WTC11 (cell line): Measurements from ENCODE around the gene ABR.

ENCODE experiments used
- ATF2 ChIP-seq: sonication (generic); formaldehyde crosslinking; IDR thresholded peaks from 2 replicates; pipeline ENCODE4 v1.8.1; 2022; ENCODE audit warnings: low read depth, missing genetic modification reagents, borderline replicate concordance
- CREB1 ChIP-seq: sonication (generic); formaldehyde crosslinking; IDR thresholded peaks from 2 replicates; pipeline ENCODE4 v1.8.0; 2023; ENCODE audit warnings: mild to moderate bottlenecking, missing genetic modification reagents
- NR2C2 ChIP-seq: sonication (generic); formaldehyde crosslinking; IDR thresholded peaks from 2 replicates; pipeline ENCODE4 v1.8.0; 2022; ENCODE audit warnings: mild to moderate bottlenecking, missing genetic modification reagents
- NR3C1 ChIP-seq: sonication (generic); formaldehyde crosslinking; conservative IDR thresholded peaks from 2 replicates; pipeline ENCODE4 v1.8.1; 2023; ENCODE audit warnings: low read depth, mild to moderate bottlenecking, missing genetic modification reagents
- TEAD4 ChIP-seq: sonication (generic); formaldehyde crosslinking; IDR thresholded peaks from 2 replicates; pipeline ENCODE4 v1.8.0; 2022; ENCODE audit warnings: mild to moderate bottlenecking, missing genetic modification reagents
- TF ChIP-seq, protein P1 (sequence below): sonication (generic); formaldehyde crosslinking; IDR thresholded peaks from 2 replicates; pipeline ENCODE4 v1.8.0; 2022; ENCODE audit warnings: mild to moderate bottlenecking, missing genetic modification reagents
- TF ChIP-seq, protein P2 (sequence below): fragments of 200-600 bp; IDR thresholded peaks from 2 replicates; pipeline ENCODE4 v1.8.0; 2022; ENCODE audit warnings: antibody characterized with exemption

DNA sequence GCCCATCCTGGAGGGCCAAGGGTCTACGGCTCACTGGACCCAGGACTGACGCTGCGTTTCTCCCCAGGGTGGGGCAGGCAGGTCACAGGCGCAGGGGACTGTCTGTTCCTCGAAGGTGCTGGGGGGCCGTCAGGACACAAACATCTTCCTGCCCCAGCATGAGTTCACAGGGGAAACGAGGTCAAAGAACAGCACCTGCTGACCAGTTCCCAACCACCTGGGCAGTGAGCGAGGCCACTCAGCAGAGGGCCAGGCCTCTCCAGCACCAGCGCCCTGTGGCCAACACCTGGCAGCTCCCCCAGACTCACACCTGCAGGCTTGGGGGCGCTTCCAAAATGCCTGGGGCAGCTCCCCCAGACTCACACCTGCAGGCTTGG, 153.2 kb downstream of the ABR start:
- no peak for TF ChIP-seq ATF2
- TF ChIP-seq, protein P1, sequence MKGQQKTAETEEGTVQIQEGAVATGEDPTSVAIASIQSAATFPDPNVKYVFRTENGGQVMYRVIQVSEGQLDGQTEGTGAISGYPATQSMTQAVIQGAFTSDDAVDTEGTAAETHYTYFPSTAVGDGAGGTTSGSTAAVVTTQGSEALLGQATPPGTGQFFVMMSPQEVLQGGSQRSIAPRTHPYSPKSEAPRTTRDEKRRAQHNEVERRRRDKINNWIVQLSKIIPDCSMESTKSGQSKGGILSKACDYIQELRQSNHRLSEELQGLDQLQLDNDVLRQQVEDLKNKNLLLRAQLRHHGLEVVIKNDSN: no peak
- no peak for TF ChIP-seq NR2C2
- no peak for TF ChIP-seq NR3C1 (CRISPR knock-in tag)
- TF ChIP-seq, protein P2, sequence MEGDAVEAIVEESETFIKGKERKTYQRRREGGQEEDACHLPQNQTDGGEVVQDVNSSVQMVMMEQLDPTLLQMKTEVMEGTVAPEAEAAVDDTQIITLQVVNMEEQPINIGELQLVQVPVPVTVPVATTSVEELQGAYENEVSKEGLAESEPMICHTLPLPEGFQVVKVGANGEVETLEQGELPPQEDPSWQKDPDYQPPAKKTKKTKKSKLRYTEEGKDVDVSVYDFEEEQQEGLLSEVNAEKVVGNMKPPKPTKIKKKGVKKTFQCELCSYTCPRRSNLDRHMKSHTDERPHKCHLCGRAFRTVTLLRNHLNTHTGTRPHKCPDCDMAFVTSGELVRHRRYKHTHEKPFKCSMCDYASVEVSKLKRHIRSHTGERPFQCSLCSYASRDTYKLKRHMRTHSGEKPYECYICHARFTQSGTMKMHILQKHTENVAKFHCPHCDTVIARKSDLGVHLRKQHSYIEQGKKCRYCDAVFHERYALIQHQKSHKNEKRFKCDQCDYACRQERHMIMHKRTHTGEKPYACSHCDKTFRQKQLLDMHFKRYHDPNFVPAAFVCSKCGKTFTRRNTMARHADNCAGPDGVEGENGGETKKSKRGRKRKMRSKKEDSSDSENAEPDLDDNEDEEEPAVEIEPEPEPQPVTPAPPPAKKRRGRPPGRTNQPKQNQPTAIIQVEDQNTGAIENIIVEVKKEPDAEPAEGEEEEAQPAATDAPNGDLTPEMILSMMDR: no peak
- no peak for TF ChIP-seq TEAD4 (CRISPR knock-in tag)
- TF ChIP-seq CREB1: no peak
